GM12874 (cell line): ENCODE measurements around the gene HNRNPA0.

Experiments
- CTCF ChIP-seq: IDR thresholded peaks from 2 replicates; pipeline ENCODE4 v1.5.1; 2011; ENCODE audit warnings: low read depth, mild to moderate bottlenecking, control low read depth, low read length, moderate library complexity; ENCODE audit not compliant: insufficient read depth

The HNRNPA0 gene

GRCh38 chr5:137714494-137714893 is 39.7 kb downstream of the HNRNPA0 start:
- TF ChIP-seq CTCF: no peak

GRCh38 chr5:137712139-137712667 is 42.0 kb downstream of the HNRNPA0 start:
- no peak for TF ChIP-seq CTCF

GRCh38 chr5:137710086-137710485 is 44.1 kb downstream of the HNRNPA0 start:
- no peak for TF ChIP-seq CTCF

- no peak for TF ChIP-seq CTCF
Observed at GRCh38 chr5:137708796-137709559, 45.2 kb downstream of the HNRNPA0 start.

GRCh38 chr5:137708062-137708461 is 46.1 kb downstream of the HNRNPA0 start:
- TF ChIP-seq CTCF: no peak

- no peak for TF ChIP-seq CTCF
Observed at GRCh38 chr5:137706841-137707240, 47.3 kb downstream of the HNRNPA0 start.

- TF ChIP-seq CTCF: no peak
Observed at GRCh38 chr5:137705106-137705505, 49.1 kb downstream of the HNRNPA0 start.
